HL-60 (cell line): Measurements from ENCODE around the gene GDF11.

Source experiments
- DNase-seq, 2 experiments: peaks; one replicate each; pipeline ENCODE4 v3.0.0-alpha.2; 2010 to 2020; ENCODE audit warnings: low read depth in 1 of 2, low spot score in 1 of 2
- H3K27ac ChIP-seq: fragments of 250-450 bp; sonication (Bioruptor Pico); replicated peaks from 2 replicates; pipeline ENCODE4 v1.5.1; 2020; ENCODE audit warnings: mild to moderate bottlenecking, moderate library complexity
- H3K27me3 ChIP-seq: fragments of 250-450 bp; sonication (Bioruptor Pico); 2 replicates; pipeline ENCODE4 v1.5.1; 2021; ENCODE audit warnings: mild to moderate bottlenecking, moderate library complexity; ENCODE audit not compliant: insufficient read depth, poor library complexity, severe bottlenecking
- H3K4me3 ChIP-seq: replicated peaks from 2 replicates; pipeline ENCODE4 v1.5.1; 2011; ENCODE audit warnings: mild to moderate bottlenecking, control low read depth, low read length; ENCODE audit not compliant: insufficient read depth
- CTCF ChIP-seq: IDR thresholded peaks from one replicate; pipeline ENCODE4 v1.5.1; 2011; ENCODE audit warnings: low read length, control low read depth, inconsistent platforms; ENCODE audit not compliant: insufficient read depth
- GABPA ChIP-seq: IDR thresholded peaks from 2 replicates; pipeline ENCODE4 v1.6.1; 2012; ENCODE audit warnings: low read depth
- POLR2AphosphoS5 ChIP-seq: IDR thresholded peaks from 2 replicates; pipeline ENCODE4 v1.6.1; 2012; ENCODE audit warnings: low read depth
- REST ChIP-seq: IDR thresholded peaks from 2 replicates; pipeline ENCODE4 v1.6.1; 2012; ENCODE audit warnings: low read depth; ENCODE audit not compliant: insufficient replicate concordance
- SPI1 ChIP-seq: IDR thresholded peaks from 2 replicates; pipeline ENCODE4 v1.6.1; 2012; ENCODE audit warnings: low read depth, mild to moderate bottlenecking, borderline replicate concordance

Gene GDF11

GRCh38 chr12:55698965-55699364 lies 44.0 kb upstream of the GDF11 start:
- Histone ChIP-seq H3K27me3 (no peaks in the 10 kb centered on the region), H3K4me3 (no peak overlapping the region), H3K27ac (no peak overlapping the region)
- DNase-seq, result no peak
- TF ChIP-seq GABPA, result no peak
- no peak for TF ChIP-seq REST
- no peak for TF ChIP-seq SPI1
- no peak for TF ChIP-seq POLR2AphosphoS5

- DNase-seq, result no peak
- TF ChIP-seq CTCF (no peak), POLR2AphosphoS5 (no peak), GABPA (no peak), REST (no peak), SPI1 (no peak)
- H3K27ac ChIP-seq, result no peak overlapping the region
- H3K27me3 ChIP-seq, result no peaks in the 10 kb centered on the region
- H3K4me3 ChIP-seq, result no peak overlapping the region
Observed at GRCh38 chr12:55699471-55700055, 43.4 kb upstream of the GDF11 start.

- TF ChIP-seq GABPA (no peak), SPI1 (no peak), CTCF (no peak), POLR2AphosphoS5 (no peak), REST (no peak)
- H3K27me3 ChIP-seq, result no peaks in the 10 kb centered on the region
- H3K27ac ChIP-seq, result no peak overlapping the region
- peak in 1 of 2 experiments; percentile 86 for DNase-seq
- no peak overlapping the region for H3K4me3 ChIP-seq
Observed at GRCh38 chr12:55700255-55701018, 42.5 kb upstream of the GDF11 start.
